NT2/D1 (cell line): ENCODE data around the gene ADGRL3.

ENCODE experiments used
- SUZ12 ChIP-seq: IDR thresholded peaks from 2 replicates; pipeline ENCODE4 v1.6.1; 2011; ENCODE audit not compliant: insufficient read length, insufficient read depth; ENCODE audit errors: extremely low read depth
- YY1 ChIP-seq: IDR thresholded peaks from 2 replicates; pipeline ENCODE4 v1.6.1; 2011; ENCODE audit not compliant: insufficient read length, insufficient read depth
- ZNF274 ChIP-seq: IDR thresholded peaks from 2 replicates; pipeline ENCODE4 v1.6.1; 2011; ENCODE audit warnings: mild to moderate bottlenecking, low read depth, low read length

GRCh38 chr4:61877266-61877665 is 677.1 kb downstream of the ADGRL3 start:
- TF ChIP-seq ZNF274 (no peak), SUZ12 (no peak), YY1 (no peak)
